H9 (cell line): ENCODE data around the gene HIP1R. TPM values are rescaled to one million over a fixed set of nuclear protein-coding genes. Genes with fewer than 3 reads are reported as not detected.
A peak's percentile ranks its signal among the peaks of the same experiment; 100 is the strongest.
"Not testable (repeated sequence)": the region's sequence is repeated elsewhere in the genome, so short reads cannot be mapped to it uniquely, and the experiment has no call there.

Experiments used
- DNase-seq: peaks from one replicate; pipeline ENCODE4 v3.0.0-alpha.2; 2017
- H2AFZ ChIP-seq: one replicate; pipeline ENCODE4 v1.6.1; 2013; ENCODE audit warnings: mild to moderate bottlenecking, low read length, control low read depth, moderate library complexity
- H2AK5ac ChIP-seq: 2 replicates; pipeline ENCODE4 v1.6.1; 2013; ENCODE audit warnings: low read length, control low read depth, mixed read lengths; ENCODE audit not compliant: insufficient read length
- H2BK120ac ChIP-seq: one replicate; pipeline ENCODE4 v1.6.1; 2013; ENCODE audit warnings: low read depth, mild to moderate bottlenecking, low read length, control low read depth, inconsistent platforms; ENCODE audit not compliant: poor library complexity, severe bottlenecking
- H2BK12ac ChIP-seq: 2 replicates; pipeline ENCODE4 v1.6.1; 2013; ENCODE audit warnings: low read length, control low read depth, mixed read lengths, low read depth; ENCODE audit not compliant: insufficient read length
- H2BK15ac ChIP-seq: 2 replicates; pipeline ENCODE4 v1.6.1; 2013; ENCODE audit warnings: low read depth, low read length, control low read depth
- H2BK20ac ChIP-seq: one replicate; pipeline ENCODE4 v1.6.1; 2013; ENCODE audit warnings: low read depth, mild to moderate bottlenecking, low read length, control low read depth, inconsistent platforms; ENCODE audit not compliant: poor library complexity, severe bottlenecking
- H2BK5ac ChIP-seq: 2 replicates; pipeline ENCODE4 v1.6.1; 2013; ENCODE audit warnings: low read length, control low read depth, mixed read lengths; ENCODE audit not compliant: insufficient read length
- H3K14ac ChIP-seq: 2 replicates; pipeline ENCODE4 v1.6.1; 2013; ENCODE audit warnings: low read length, control low read depth; ENCODE audit not compliant: insufficient read depth
- H3K18ac ChIP-seq: 2 replicates; pipeline ENCODE4 v1.6.1; 2013; ENCODE audit warnings: low read depth, mild to moderate bottlenecking, mixed read lengths, low read length, control low read depth; ENCODE audit not compliant: insufficient read length
- H3K23ac ChIP-seq: 2 replicates; pipeline ENCODE4 v1.6.1; 2013; ENCODE audit warnings: low read length, control low read depth, mixed read lengths, low read depth; ENCODE audit not compliant: insufficient read length
- H3K23me2 ChIP-seq: 2 replicates; pipeline ENCODE4 v1.6.1; 2013; ENCODE audit warnings: low read depth, mild to moderate bottlenecking, mixed read lengths, low read length, control low read depth; ENCODE audit not compliant: insufficient read length, poor library complexity, severe bottlenecking
- H3K27ac ChIP-seq: 2 replicates; pipeline ENCODE4 v1.5.1; 2013; ENCODE audit warnings: low read length, control low read depth, mixed read lengths, low read depth; ENCODE audit not compliant: insufficient read length
- H3K27me3 ChIP-seq: 2 replicates; pipeline ENCODE4 v1.6.1; 2013; ENCODE audit warnings: low read length, control low read depth, inconsistent platforms; ENCODE audit not compliant: insufficient read depth
- H3K4ac ChIP-seq: 2 replicates; pipeline ENCODE4 v1.6.1; 2013; ENCODE audit warnings: low read depth, mild to moderate bottlenecking, control low read depth, inconsistent platforms, low read length, moderate library complexity
- H3K4me1 ChIP-seq: 2 replicates; pipeline ENCODE4 v1.6.1; 2013; ENCODE audit warnings: low read length, control low read depth, inconsistent platforms; ENCODE audit not compliant: insufficient read depth
- H3K4me2 ChIP-seq: 2 replicates; pipeline ENCODE4 v1.6.1; 2013; ENCODE audit warnings: low read length, control low read depth, mixed read lengths; ENCODE audit not compliant: insufficient read length, insufficient read depth
- H3K56ac ChIP-seq: 2 replicates; pipeline ENCODE4 v1.6.1; 2013; ENCODE audit warnings: low read depth, mild to moderate bottlenecking, mixed read lengths, low read length, control low read depth; ENCODE audit not compliant: insufficient read length
- H3K79me1 ChIP-seq: 2 replicates; pipeline ENCODE4 v1.6.1; 2013; ENCODE audit warnings: low read depth, mild to moderate bottlenecking, moderate library complexity, low read length, control low read depth, inconsistent platforms; ENCODE audit not compliant: insufficient read depth, poor library complexity, severe bottlenecking
- H3K79me2 ChIP-seq: 2 replicates; pipeline ENCODE4 v1.6.1; 2013; ENCODE audit warnings: low read length, control low read depth, inconsistent platforms; ENCODE audit not compliant: insufficient read depth
- H3K9ac ChIP-seq: 2 replicates; pipeline ENCODE4 v1.6.1; 2013; ENCODE audit warnings: low read length, control low read depth, mixed read lengths; ENCODE audit not compliant: insufficient read length; ENCODE audit errors: extremely low read depth
- H3K9me3 ChIP-seq: one replicate; pipeline ENCODE4 v1.6.1; 2013; ENCODE audit warnings: low read depth, low read length, inconsistent platforms; ENCODE audit not compliant: control insufficient read depth
- H3T11ph ChIP-seq: one replicate; pipeline ENCODE4 v1.6.1; 2013; ENCODE audit warnings: mild to moderate bottlenecking, low read length, control low read depth, inconsistent platforms
- H4K20me1 ChIP-seq: one replicate; pipeline ENCODE4 v1.6.1; 2013; ENCODE audit not compliant: control insufficient read depth, insufficient read length, insufficient read depth
- H4K5ac ChIP-seq: 2 replicates; pipeline ENCODE4 v1.6.1; 2013; ENCODE audit warnings: low read depth, mild to moderate bottlenecking, mixed read lengths, low read length, control low read depth; ENCODE audit not compliant: insufficient read length
- H4K8ac ChIP-seq: replicated peaks from 2 replicates; pipeline ENCODE4 v1.6.1; 2013; ENCODE audit warnings: low read length, control low read depth, mixed read lengths, low read depth; ENCODE audit not compliant: insufficient read length
- H4K91ac ChIP-seq: 2 replicates; pipeline ENCODE4 v1.6.1; 2013; ENCODE audit warnings: low read depth, mild to moderate bottlenecking, moderate library complexity, mixed read lengths, low read length, control low read depth; ENCODE audit not compliant: insufficient read length
- H3K27ac Mint-ChIP-seq, 3 experiments: 2 replicates in 2 of 3; 3 replicates in 1 of 3; pipeline ENCODE4 v1.8.0; 2020 to 2021; ENCODE audit warnings: mixed read lengths in 3 of 3, mild to moderate bottlenecking in 1 of 3, moderate library complexity in 1 of 3
- H3K27me3 Mint-ChIP-seq: 2 replicates; pipeline ENCODE4 v1.8.0; 2021; ENCODE audit warnings: low read depth, mild to moderate bottlenecking, moderate library complexity, mixed read lengths
- H3K36me3 Mint-ChIP-seq, 3 experiments: 2 replicates in 2 of 3; 3 replicates in 1 of 3; pipeline ENCODE4 v1.8.0; 2020 to 2021; ENCODE audit warnings: low read depth in 3 of 3, mixed read lengths in 3 of 3; ENCODE audit not compliant: insufficient read depth in 1 of 3
- H3K4me1 Mint-ChIP-seq, 2 experiments: 2 replicates each; pipeline ENCODE4 v1.8.0; 2020; ENCODE audit warnings: mixed read lengths in 2 of 2
- H3K4me3 Mint-ChIP-seq, 2 experiments: 2 replicates in 1 of 2; 3 replicates in 1 of 2; pipeline ENCODE4 v1.8.0; 2020 to 2021; ENCODE audit warnings: mild to moderate bottlenecking in 2 of 2, mixed read lengths in 2 of 2, moderate library complexity in 1 of 2
- H3K9me3 Mint-ChIP-seq, 2 experiments: 2 replicates in 1 of 2; 3 replicates in 1 of 2; pipeline ENCODE4 v1.8.0; 2020; ENCODE audit warnings: mild to moderate bottlenecking in 2 of 2, mixed read lengths in 2 of 2, moderate library complexity in 1 of 2
- WGBS: extraction: QIAGEN DNeasy Blood & Tissue Kit; methylation state at CpG from one replicate; pipeline ENCODE4 v1.1.7; 2013; ENCODE audit warnings: missing lambda C conversion rate, low lambda C conversion rate, mixed read lengths; ENCODE audit not compliant: insufficient read length; ENCODE audit errors: extremely low coverage; 5-methylcytosine and 5-hydroxymethylcytosine counted together
- total RNA-seq: library from RNA; stranded (reverse); gene quantifications from 2 replicates; pipeline ENCODE4 v1.2.1, GENCODE V29; 2021
- TF ChIP-seq, protein P1 (sequence below): fragments of 200-600 bp; sonication (generic); conservative IDR thresholded peaks from 3 replicates; pipeline ENCODE4 v1.8.0; 2021; ENCODE audit warnings: antibody characterized with exemption, mild to moderate bottlenecking

Gene HIP1R
- total RNA-seq, 1 experiment from 2014 or later: 17.4 TPM

DNA sequence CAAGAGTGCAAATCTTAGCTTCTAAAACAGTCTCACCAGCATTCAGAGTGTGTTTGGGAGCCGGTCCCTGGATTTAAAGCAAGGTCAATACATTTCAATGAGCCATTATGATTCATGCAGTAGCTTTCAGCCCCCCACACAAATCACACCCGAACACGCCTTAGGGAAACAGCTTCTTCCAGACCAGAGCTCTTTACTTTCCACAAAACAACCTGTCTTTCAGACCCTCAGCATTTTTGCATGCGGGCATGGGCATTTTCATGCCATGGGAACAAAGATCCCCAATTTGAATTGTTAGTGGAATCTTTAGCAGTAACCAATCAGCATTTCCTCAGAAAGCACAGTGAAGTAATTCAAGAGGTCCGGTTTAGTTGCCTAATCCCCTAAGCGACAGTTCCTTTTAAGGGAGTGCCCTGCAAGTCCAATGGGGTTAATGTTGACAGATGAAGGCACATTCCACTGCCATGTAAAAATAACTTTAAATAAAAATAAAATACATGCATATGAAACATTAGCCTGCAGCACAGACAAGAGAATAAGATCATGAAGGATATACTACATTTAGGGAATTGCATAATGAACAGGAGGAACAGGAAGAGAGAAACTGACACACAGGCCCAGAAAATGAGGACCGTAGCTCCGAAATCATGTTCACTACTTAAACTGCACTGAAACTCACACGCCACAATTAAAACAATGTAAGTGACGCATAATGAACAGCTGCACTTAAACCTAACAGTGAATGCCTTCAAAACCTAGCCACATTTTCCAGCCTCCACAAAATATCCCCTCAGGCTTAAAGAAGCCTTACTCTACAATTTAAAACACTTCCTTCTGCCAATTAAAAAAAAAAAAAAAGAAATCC, 56.6 kb downstream of the HIP1R start:
- TF ChIP-seq, protein P1, sequence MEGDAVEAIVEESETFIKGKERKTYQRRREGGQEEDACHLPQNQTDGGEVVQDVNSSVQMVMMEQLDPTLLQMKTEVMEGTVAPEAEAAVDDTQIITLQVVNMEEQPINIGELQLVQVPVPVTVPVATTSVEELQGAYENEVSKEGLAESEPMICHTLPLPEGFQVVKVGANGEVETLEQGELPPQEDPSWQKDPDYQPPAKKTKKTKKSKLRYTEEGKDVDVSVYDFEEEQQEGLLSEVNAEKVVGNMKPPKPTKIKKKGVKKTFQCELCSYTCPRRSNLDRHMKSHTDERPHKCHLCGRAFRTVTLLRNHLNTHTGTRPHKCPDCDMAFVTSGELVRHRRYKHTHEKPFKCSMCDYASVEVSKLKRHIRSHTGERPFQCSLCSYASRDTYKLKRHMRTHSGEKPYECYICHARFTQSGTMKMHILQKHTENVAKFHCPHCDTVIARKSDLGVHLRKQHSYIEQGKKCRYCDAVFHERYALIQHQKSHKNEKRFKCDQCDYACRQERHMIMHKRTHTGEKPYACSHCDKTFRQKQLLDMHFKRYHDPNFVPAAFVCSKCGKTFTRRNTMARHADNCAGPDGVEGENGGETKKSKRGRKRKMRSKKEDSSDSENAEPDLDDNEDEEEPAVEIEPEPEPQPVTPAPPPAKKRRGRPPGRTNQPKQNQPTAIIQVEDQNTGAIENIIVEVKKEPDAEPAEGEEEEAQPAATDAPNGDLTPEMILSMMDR: no peak
- Mint-ChIP-seq H3K4me1 (peaks cover 72 to 83% of the 10 kb centered on the region in 2 experiments), H3K9me3 (peaks cover 0 to 6% of the 10 kb centered on the region in 2 experiments; a peak in 3 of 5 replicates), H3K4me3 (peak overlapping the region; percentile 2 to 69; a peak in 4 of 5 replicates), H3K27me3 (peaks cover 80% of the 10 kb centered on the region), H3K27ac (peak overlapping the region; percentile 19 to 95 (median 83); a peak in 5 of 7 replicates), H3K36me3 (peaks cover 0 to 5% (median 0%) of the 10 kb centered on the region in 3 experiments; a peak in 2 of 7 replicates)
- H3K79me1 ChIP-seq: peaks cover 2% of the 10 kb centered on the region
- H3K79me2 ChIP-seq: no peaks in the 10 kb centered on the region
- H3K27me3 ChIP-seq: peaks cover 7% of the 10 kb centered on the region; the same call in 1 of the 2 replicates
- no peak overlapping the region for H3K14ac ChIP-seq
- no peak overlapping the region for H2AK5ac ChIP-seq
- no peak overlapping the region for H3K23ac ChIP-seq
- no peak overlapping the region for H2BK120ac ChIP-seq
- H3K56ac ChIP-seq: no peak overlapping the region
- H3K18ac ChIP-seq: peak overlapping the region; percentile 75
- no CpG with 5 or more reads among the region's 10 CpGs for WGBS
- H2BK12ac ChIP-seq: no peak overlapping the region
- H3K4me2 ChIP-seq: peak overlapping the region; percentile 68
- H4K91ac ChIP-seq: no peak overlapping the region
- no peak overlapping the region for H3K27ac ChIP-seq
- no peak overlapping the region for H3K9ac ChIP-seq
- no peak overlapping the region for H4K5ac ChIP-seq
- no peak overlapping the region for H4K8ac ChIP-seq
- no peak overlapping the region for H2BK5ac ChIP-seq
- H4K20me1 ChIP-seq: no peaks in the 10 kb centered on the region
- H2BK15ac ChIP-seq: no peak overlapping the region
- no peak overlapping the region for H2AFZ ChIP-seq
- H3K23me2 ChIP-seq: peaks cover 7% of the 10 kb centered on the region
- no peak overlapping the region for H2BK20ac ChIP-seq
- H3K4me1 ChIP-seq: peaks cover 8% of the 10 kb centered on the region
- no peak overlapping the region for H3T11ph ChIP-seq
- no peak overlapping the region for H3K4ac ChIP-seq
- DNase-seq: peak; percentile 77
- no peaks in the 10 kb centered on the region for H3K9me3 ChIP-seq

DNA sequence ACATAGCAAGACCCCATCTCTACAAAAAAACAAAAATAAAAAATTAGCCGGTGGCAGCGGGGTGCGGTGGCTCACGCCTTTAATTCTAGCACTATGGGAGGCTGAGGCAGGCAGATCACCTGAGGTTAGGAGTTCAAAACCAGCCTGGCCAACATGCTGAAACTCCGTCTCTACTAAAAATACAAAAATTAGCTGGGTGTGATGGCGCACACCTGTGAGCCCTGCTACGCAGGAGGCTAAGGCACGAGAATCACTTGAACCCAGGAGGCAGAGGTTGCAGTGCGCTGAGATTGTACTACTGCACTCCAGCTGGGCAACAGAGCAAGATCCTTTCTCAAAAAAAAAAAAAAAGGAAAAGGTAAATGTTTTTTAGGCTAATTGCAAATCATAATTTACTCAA, 57.5 kb downstream of the HIP1R start:
- H2AFZ ChIP-seq, H2BK15ac ChIP-seq, H3K9ac ChIP-seq, H4K20me1 ChIP-seq, H2BK5ac ChIP-seq, H3T11ph ChIP-seq, H3K9me3 Mint-ChIP-seq, H2BK12ac ChIP-seq, H3K27me3 ChIP-seq, H2BK20ac ChIP-seq, H3K18ac ChIP-seq, H4K91ac ChIP-seq, H3K79me1 ChIP-seq, H3K4me2 ChIP-seq, H4K5ac ChIP-seq, H4K8ac ChIP-seq, H3K79me2 ChIP-seq, H3K56ac ChIP-seq, DNase-seq, H3K27ac ChIP-seq, H2AK5ac ChIP-seq, H3K9me3 ChIP-seq, H3K36me3 Mint-ChIP-seq, H3K23ac ChIP-seq, H3K4ac ChIP-seq, H3K4me1 ChIP-seq, H2BK120ac ChIP-seq, H3K23me2 ChIP-seq, H3K14ac ChIP-seq: not testable (repeated sequence)
- Mint-ChIP-seq H3K4me3 (peak overlapping the region in 1 of 2 experiments; percentile 57; a peak in 3 of 5 replicates), H3K27me3 (peaks cover 80% of the 10 kb centered on the region), H3K27ac (peak overlapping the region in 2 of 3 experiments; percentile 83 to 95; a peak in 2 of 7 replicates), H3K4me1 (peaks cover 64 to 74% of the 10 kb centered on the region in 2 experiments)
- no CpG with 5 or more reads among the region's 9 CpGs for WGBS
